GM04503 (cell line): ENCODE results near the gene RSBN1L.

ENCODE experiments used
- DNase-seq: peaks from one replicate; pipeline ENCODE4 v3.0.0-alpha.2; 2012; ENCODE audit warnings: low read depth

The RSBN1L gene

GRCh38 chr7:77806425-77806824 is 110.2 kb downstream of the RSBN1L start:
- DNase-seq, result no peak

- DNase-seq, result no peak
Observed at GRCh38 chr7:77808517-77808916, 112.3 kb downstream of the RSBN1L start.

GRCh38 chr7:77811516-77812289 is 115.4 kb downstream of the RSBN1L start:
- DNase-seq, result no peak

GRCh38 chr7:77812290-77812685 is 116.0 kb downstream of the RSBN1L start:
- peak; percentile 50 for DNase-seq

GRCh38 chr7:77813180-77813579 is 116.9 kb downstream of the RSBN1L start:
- DNase-seq, result no peak

GRCh38 chr7:77819021-77819420 is 122.8 kb downstream of the RSBN1L start:
- DNase-seq, result no peak

GRCh38 chr7:77820967-77821366 is 124.7 kb downstream of the RSBN1L start:
- DNase-seq, result no peak

GRCh38 chr7:77822269-77822668 is 126.0 kb downstream of the RSBN1L start:
- no peak for DNase-seq

GRCh38 chr7:77823787-77824186 is 127.5 kb downstream of the RSBN1L start:
- no peak for DNase-seq

- DNase-seq, result no peak
Observed at GRCh38 chr7:77824636-77825035, 128.4 kb downstream of the RSBN1L start.

GRCh38 chr7:77825131-77825530 is 128.9 kb downstream of the RSBN1L start:
- DNase-seq, result no peak

GRCh38 chr7:77826300-77826699 is 130.0 kb downstream of the RSBN1L start:
- no peak for DNase-seq

- DNase-seq, result no peak
Observed at GRCh38 chr7:77827999-77828398, 131.7 kb downstream of the RSBN1L start.

GRCh38 chr7:77830649-77831355 is 134.5 kb downstream of the RSBN1L start:
- DNase-seq, result no peak

GRCh38 chr7:77831481-77831880 is 135.2 kb downstream of the RSBN1L start:
- DNase-seq, result no peak

GRCh38 chr7:77831953-77832352 is 135.7 kb downstream of the RSBN1L start:
- no peak for DNase-seq
